Subcutaneous abdominal adipose tissue (tissue), 5 donors: Measurements from ENCODE around the gene VPS37B.
A peak's percentile ranks its signal among the peaks of the same experiment; 100 is the strongest.

ENCODE experiments used
- H3K27ac ChIP-seq: one replicate; pipeline ENCODE4 v1.7.0; 2013; ENCODE audit warnings: low read depth, mild to moderate bottlenecking, inconsistent platforms, low read length, moderate library complexity
- H3K27me3 ChIP-seq, 5 donors: one replicate each; pipeline ENCODE4 v1.7.0; 2013; ENCODE audit warnings: low read length in 5 of 5, inconsistent platforms in 1 of 5; ENCODE audit not compliant: control insufficient read depth in 5 of 5, insufficient read depth in 4 of 5
- H3K36me3 ChIP-seq, 5 donors: one replicate each; pipeline ENCODE4 v1.7.0; 2013; ENCODE audit warnings: low read length in 5 of 5; ENCODE audit not compliant: control insufficient read depth in 5 of 5, insufficient read depth in 5 of 5
- H3K4me1 ChIP-seq, 5 donors: one replicate each; pipeline ENCODE4 v1.7.0; 2013; ENCODE audit warnings: low read length in 5 of 5, mild to moderate bottlenecking in 3 of 5, moderate library complexity in 1 of 5; ENCODE audit not compliant: control insufficient read depth in 5 of 5, insufficient read depth in 5 of 5
- H3K4me3 ChIP-seq, 5 donors: one replicate each; pipeline ENCODE4 v1.7.0; 2013; ENCODE audit warnings: low read length in 5 of 5, low read depth in 1 of 5
- H3K9ac ChIP-seq, 5 donors: one replicate each; pipeline ENCODE4 v1.7.0; 2013; ENCODE audit warnings: low read length in 5 of 5, mild to moderate bottlenecking in 4 of 5, moderate library complexity in 3 of 5
- H3K9me3 ChIP-seq, 5 donors: one replicate each; pipeline ENCODE4 v1.7.0; 2013; ENCODE audit warnings: low read length in 5 of 5; ENCODE audit not compliant: control insufficient read depth in 5 of 5
- donor health status: healthy.
- donor health status: healthy.
- donor health status: healthy.
- donor health status: healthy.
- donor health status: healthy.

The VPS37B gene

GRCh38 chr12:122874081-122874480 is 21.8 kb downstream of the VPS37B start:
- Histone ChIP-seq H3K27me3 (no peaks in the 10 kb centered on the region), H3K4me1 (peaks cover 19 to 84% (median 40%) of the 10 kb centered on the region in 5 donors), H3K27ac (peak overlapping the region; percentile 84), H3K36me3 (peaks cover 0 to 16% (median 13%) of the 10 kb centered on the region in 5 donors), H3K4me3 (no peak overlapping the region), H3K9ac (peak overlapping the region in 1 of 5 donors; percentile 23), H3K9me3 (no peaks in the 10 kb centered on the region)

GRCh38 chr12:122873540-122873939 is 22.4 kb downstream of the VPS37B start:
- Histone ChIP-seq H3K36me3 (peaks cover 0 to 18% (median 18%) of the 10 kb centered on the region in 5 donors), H3K9me3 (no peaks in the 10 kb centered on the region), H3K27ac (peak overlapping the region; percentile 84), H3K4me3 (no peak overlapping the region), H3K4me1 (peaks cover 19 to 86% (median 44%) of the 10 kb centered on the region in 5 donors), H3K9ac (peak overlapping the region in 1 of 5 donors; percentile 23), H3K27me3 (no peaks in the 10 kb centered on the region)

GRCh38 chr12:122872815-122873361 is 23.0 kb downstream of the VPS37B start:
- H3K4me1 ChIP-seq, result peaks cover 19 to 92% (median 50%) of the 10 kb centered on the region in 5 donors
- H3K4me3 ChIP-seq, result peak overlapping the region; percentile 59 to 80 (median 64)
- H3K9me3 ChIP-seq, result no peaks in the 10 kb centered on the region
- H3K27me3 ChIP-seq, result no peaks in the 10 kb centered on the region
- peak overlapping the region in 3 of 5 donors; percentile 23 to 77 (median 48) for H3K9ac ChIP-seq
- H3K27ac ChIP-seq, result peak overlapping the region; percentile 84
- H3K36me3 ChIP-seq, result peaks cover 0 to 25% (median 25%) of the 10 kb centered on the region in 5 donors

- peaks cover 0 to 32% (median 30%) of the 10 kb centered on the region in 5 donors for H3K36me3 ChIP-seq
- H3K4me3 ChIP-seq, result peak overlapping the region; percentile 59 to 80 (median 64)
- peak overlapping the region; percentile 84 for H3K27ac ChIP-seq
- no peaks in the 10 kb centered on the region for H3K27me3 ChIP-seq
- H3K9ac ChIP-seq, result peak overlapping the region; percentile 48 to 90 (median 69)
- H3K9me3 ChIP-seq, result no peaks in the 10 kb centered on the region
- peaks cover 19 to 91% (median 50%) of the 10 kb centered on the region in 5 donors for H3K4me1 ChIP-seq
These were observed 23.8 kb downstream of the VPS37B start for GRCh38 chr12:122871851-122872780.

- Histone ChIP-seq H3K27me3 (no peaks in the 10 kb centered on the region), H3K36me3 (peaks cover 0 to 41% (median 37%) of the 10 kb centered on the region in 5 donors), H3K27ac (peak overlapping the region; percentile 84), H3K4me3 (peak overlapping the region; percentile 59 to 80 (median 64)), H3K9ac (peak overlapping the region; percentile 48 to 90 (median 69)), H3K9me3 (no peaks in the 10 kb centered on the region), H3K4me1 (peaks cover 19 to 90% (median 50%) of the 10 kb centered on the region in 5 donors)
These were observed 24.9 kb downstream of the VPS37B start for GRCh38 chr12:122870867-122871664.

- no peaks in the 10 kb centered on the region for H3K9me3 ChIP-seq
- H3K36me3 ChIP-seq, result peaks cover 0 to 48% (median 40%) of the 10 kb centered on the region in 5 donors
- peak overlapping the region in 3 of 5 donors; percentile 59 to 68 (median 63) for H3K4me3 ChIP-seq
- no peak overlapping the region for H3K27ac ChIP-seq
- H3K4me1 ChIP-seq, result peaks cover 19 to 90% (median 50%) of the 10 kb centered on the region in 5 donors
- H3K27me3 ChIP-seq, result no peaks in the 10 kb centered on the region
- H3K9ac ChIP-seq, result no peak overlapping the region
These were observed 25.6 kb downstream of the VPS37B start for GRCh38 chr12:122870163-122870842.

GRCh38 chr12:122869207-122869973 is 26.5 kb downstream of the VPS37B start:
- H3K27me3 ChIP-seq, result no peaks in the 10 kb centered on the region
- H3K9ac ChIP-seq, result no peak overlapping the region
- peaks cover 19 to 92% (median 50%) of the 10 kb centered on the region in 5 donors for H3K4me1 ChIP-seq
- no peak overlapping the region for H3K27ac ChIP-seq
- H3K4me3 ChIP-seq, result no peak overlapping the region
- H3K9me3 ChIP-seq, result no peaks in the 10 kb centered on the region
- H3K36me3 ChIP-seq, result peaks cover 0 to 55% (median 44%) of the 10 kb centered on the region in 5 donors

GRCh38 chr12:122868471-122869177 is 27.3 kb downstream of the VPS37B start:
- no peak overlapping the region for H3K9ac ChIP-seq
- peaks cover 19 to 86% (median 49%) of the 10 kb centered on the region in 5 donors for H3K4me1 ChIP-seq
- H3K4me3 ChIP-seq, result no peak overlapping the region
- no peaks in the 10 kb centered on the region for H3K9me3 ChIP-seq
- H3K27me3 ChIP-seq, result no peaks in the 10 kb centered on the region
- peak overlapping the region; percentile 37 for H3K27ac ChIP-seq
- peaks cover 0 to 57% (median 44%) of the 10 kb centered on the region in 5 donors for H3K36me3 ChIP-seq
